ENCODE data around the gene GFI1B. TPM values are rescaled to one million over a fixed set of nuclear protein-coding genes. Genes with fewer than 3 reads are reported as not detected.

GFI1B gene
- total RNA-seq, 4 donors from 2014 or later = 0.11 TPM; not detected in 3

GRCh38 chr9:133014696-133015095 is 36.2 kb downstream of the GFI1B start:
- H3K4me3 ChIP-seq (replicated peaks in 1 of 3) = no peak overlapping the region
- DNase-seq = no peak

GRCh38 chr9:133023117-133023890 is 44.8 kb downstream of the GFI1B start:
- TF ChIP-seq CTCF (IDR thresholded peaks at IDR 0.05) = no peak
- WGBS, 2 donors = 72 to 82% methylated on average over 18 to 25 of the region's 26 CpGs
- H3K4me1 ChIP-seq = no peaks in the 10 kb centered on the region
- H3K9me3 ChIP-seq = no peaks in the 10 kb centered on the region
- no peak overlapping the region for H3K4me3 ChIP-seq (replicated peaks in 1 of 3)
- intact Hi-C loops (cut with DNase I) = no loop called here
- no peak for DNase-seq
- H3K36me3 ChIP-seq = no peaks in the 10 kb centered on the region
- H3K27me3 ChIP-seq = no peaks in the 10 kb centered on the region
- H3K27ac ChIP-seq = no peak overlapping the region

More at GRCh38 chr9:133014696-133015095, 36.2 kb downstream of the GFI1B start:
- intact Hi-C loops (cut with DNase I) = no loop called here
- H3K27me3 ChIP-seq = no peaks in the 10 kb centered on the region
- WGBS, 2 donors = 87 to 92% methylated on average over 5 of the region's 5 CpGs
- TF ChIP-seq CTCF (IDR thresholded peaks at IDR 0.05) (no peak), POLR2A (IDR thresholded peaks at IDR 0.05) (no peak)
- H3K27ac ChIP-seq = no peak overlapping the region
- no peaks in the 10 kb centered on the region for H3K36me3 ChIP-seq
- H3K4me1 ChIP-seq = no peaks in the 10 kb centered on the region
- no peaks in the 10 kb centered on the region for H3K9me3 ChIP-seq

- no peak for TF ChIP-seq POLR2A (IDR thresholded peaks at IDR 0.05)
- no peak for TF ChIP-seq CTCF (IDR thresholded peaks at IDR 0.05)
- WGBS, 2 donors = 55 to 67% methylated on average over 3 of the region's 3 CpGs
- no peaks in the 10 kb centered on the region for H3K9me3 ChIP-seq
- no peak overlapping the region for H3K4me3 ChIP-seq (replicated peaks in 1 of 3)
- H3K4me1 ChIP-seq = peaks cover 10 to 12% of the 10 kb centered on the region in 2 donors
- H3K27me3 ChIP-seq = no peaks in the 10 kb centered on the region
- DNase-seq = no peak
- intact Hi-C loops (cut with DNase I) = no loop called here
- H3K36me3 ChIP-seq = no peaks in the 10 kb centered on the region
- H3K27ac ChIP-seq = no peak overlapping the region
Observed at GRCh38 chr9:133026426-133026825, 47.9 kb downstream of the GFI1B start.

GRCh38 chr9:133027134-133027533 is 48.6 kb downstream of the GFI1B start:
- no peak for TF ChIP-seq POLR2A (IDR thresholded peaks at IDR 0.05)
- TF ChIP-seq CTCF (IDR thresholded peaks at IDR 0.05) = no peak
- 45 to 57% methylated on average over 5 of the region's 5 CpGs for WGBS, 2 donors
- Histone ChIP-seq H3K36me3 (no peaks in the 10 kb centered on the region), H3K27ac (no peak overlapping the region), H3K4me3 (replicated peaks in 1 of 3) (no peak overlapping the region), H3K9me3 (no peaks in the 10 kb centered on the region), H3K27me3 (no peaks in the 10 kb centered on the region), H3K4me1 (peaks cover 17 to 19% of the 10 kb centered on the region in 2 donors)
- intact Hi-C loops (cut with DNase I) = no loop called here
- no peak for DNase-seq

GRCh38 chr9:133028221-133028620 is 49.7 kb downstream of the GFI1B start:
- no peak overlapping the region for H3K4me3 ChIP-seq (replicated peaks in 1 of 3)
- peaks cover 20 to 26% of the 10 kb centered on the region in 2 donors for H3K4me1 ChIP-seq
- 79 to 83% methylated on average over 3 of the region's 3 CpGs for WGBS, 2 donors
- H3K27ac ChIP-seq = no peak overlapping the region
- H3K9me3 ChIP-seq = no peaks in the 10 kb centered on the region
- H3K27me3 ChIP-seq = no peaks in the 10 kb centered on the region
- intact Hi-C loops (cut with DNase I) = no loop called here
- no peak for TF ChIP-seq POLR2A (IDR thresholded peaks at IDR 0.05)
- no peaks in the 10 kb centered on the region for H3K36me3 ChIP-seq
- no peak for DNase-seq

Measured in thyroid gland (tissue), 4 donors.